AG10803 (cell line): ENCODE measurements around the gene RIN3.

Experiments
- DNase-seq: peaks from one replicate; pipeline ENCODE4 v3.0.0; 2010; ENCODE audit warnings: low read depth
- H3K4me3 ChIP-seq: 2 replicates; pipeline ENCODE4 v1.5.1; 2011; ENCODE audit warnings: mild to moderate bottlenecking, low read length, control low read depth
- TF ChIP-seq, protein P1 (sequence below): conservative IDR thresholded peaks from 2 replicates; pipeline ENCODE4 v1.5.1; 2011; ENCODE audit warnings: mild to moderate bottlenecking, low read length, control low read depth, inconsistent platforms

Gene RIN3

DNA sequence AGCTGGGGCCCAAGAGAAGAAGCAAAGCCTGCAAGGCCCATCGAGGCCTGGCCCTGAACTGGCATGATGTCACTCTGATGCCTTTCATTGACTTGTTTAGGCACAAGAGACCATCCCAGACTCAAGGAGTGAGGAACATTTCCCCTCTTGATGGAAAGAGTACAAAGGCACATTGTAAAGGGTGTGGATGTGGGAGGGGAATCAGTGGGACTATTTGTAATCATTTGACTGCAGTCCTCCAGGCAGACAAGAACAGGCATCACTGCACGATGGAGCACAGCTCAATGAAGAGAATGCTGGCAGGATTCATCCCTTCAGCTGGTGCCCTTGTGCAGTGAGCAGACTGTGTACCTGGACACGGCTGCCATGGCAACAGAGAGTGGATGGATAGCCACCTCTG is 147.0 kb downstream of the RIN3 start:
- DNase-seq: no peak
- no peak overlapping the region for H3K4me3 ChIP-seq

DNA sequence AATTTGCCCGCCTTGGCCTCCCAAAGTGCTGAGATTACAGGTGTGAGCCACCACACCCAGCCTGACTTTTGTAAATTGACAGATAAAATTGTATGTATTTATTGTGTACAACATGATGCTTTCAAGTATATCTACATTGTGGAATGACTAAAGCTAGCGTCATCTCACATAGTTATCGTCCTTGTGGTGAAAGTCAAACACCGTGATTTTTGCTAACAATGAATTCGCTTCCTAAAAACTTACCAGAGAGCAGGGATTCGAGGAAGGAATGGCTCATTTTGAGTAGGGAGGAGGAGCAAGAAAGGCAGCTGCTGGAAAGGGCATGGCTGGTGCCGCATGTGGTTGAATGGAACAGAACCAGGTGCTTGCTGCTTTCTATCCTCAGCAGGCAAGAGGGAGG is 149.5 kb downstream of the RIN3 start:
- peak; percentile 26 for DNase-seq
- TF ChIP-seq, protein P1, sequence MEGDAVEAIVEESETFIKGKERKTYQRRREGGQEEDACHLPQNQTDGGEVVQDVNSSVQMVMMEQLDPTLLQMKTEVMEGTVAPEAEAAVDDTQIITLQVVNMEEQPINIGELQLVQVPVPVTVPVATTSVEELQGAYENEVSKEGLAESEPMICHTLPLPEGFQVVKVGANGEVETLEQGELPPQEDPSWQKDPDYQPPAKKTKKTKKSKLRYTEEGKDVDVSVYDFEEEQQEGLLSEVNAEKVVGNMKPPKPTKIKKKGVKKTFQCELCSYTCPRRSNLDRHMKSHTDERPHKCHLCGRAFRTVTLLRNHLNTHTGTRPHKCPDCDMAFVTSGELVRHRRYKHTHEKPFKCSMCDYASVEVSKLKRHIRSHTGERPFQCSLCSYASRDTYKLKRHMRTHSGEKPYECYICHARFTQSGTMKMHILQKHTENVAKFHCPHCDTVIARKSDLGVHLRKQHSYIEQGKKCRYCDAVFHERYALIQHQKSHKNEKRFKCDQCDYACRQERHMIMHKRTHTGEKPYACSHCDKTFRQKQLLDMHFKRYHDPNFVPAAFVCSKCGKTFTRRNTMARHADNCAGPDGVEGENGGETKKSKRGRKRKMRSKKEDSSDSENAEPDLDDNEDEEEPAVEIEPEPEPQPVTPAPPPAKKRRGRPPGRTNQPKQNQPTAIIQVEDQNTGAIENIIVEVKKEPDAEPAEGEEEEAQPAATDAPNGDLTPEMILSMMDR: no peak
- H3K4me3 ChIP-seq: no peak overlapping the region

More for the DNA sequence above, 147.0 kb downstream of the RIN3 start:
- TF ChIP-seq, protein P1: no peak

DNA sequence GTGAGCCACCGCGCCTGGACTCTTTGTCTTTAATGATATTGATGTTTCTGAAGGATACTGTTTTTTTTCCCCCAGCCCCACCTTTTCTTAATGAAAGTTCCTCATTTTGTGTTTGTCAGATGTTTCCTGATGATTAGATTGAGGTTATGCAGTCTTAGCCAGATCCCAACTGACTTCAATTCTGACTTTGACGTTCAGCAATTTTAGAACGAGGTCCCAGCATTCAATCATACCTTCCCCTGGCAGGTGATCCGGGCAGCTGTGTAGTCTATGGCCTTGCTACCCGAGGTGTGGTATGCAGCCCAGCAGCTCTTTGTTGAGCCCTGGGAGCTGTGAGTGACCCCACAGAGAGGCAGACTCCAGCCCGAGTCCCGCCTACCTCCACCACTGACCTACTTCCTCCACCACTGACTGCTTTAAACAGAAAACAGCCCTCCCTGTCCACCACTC is 152.1 kb downstream of the RIN3 start:
- TF ChIP-seq, protein P1: no peak
- no peak for DNase-seq
- H3K4me3 ChIP-seq: no peak overlapping the region

DNA sequence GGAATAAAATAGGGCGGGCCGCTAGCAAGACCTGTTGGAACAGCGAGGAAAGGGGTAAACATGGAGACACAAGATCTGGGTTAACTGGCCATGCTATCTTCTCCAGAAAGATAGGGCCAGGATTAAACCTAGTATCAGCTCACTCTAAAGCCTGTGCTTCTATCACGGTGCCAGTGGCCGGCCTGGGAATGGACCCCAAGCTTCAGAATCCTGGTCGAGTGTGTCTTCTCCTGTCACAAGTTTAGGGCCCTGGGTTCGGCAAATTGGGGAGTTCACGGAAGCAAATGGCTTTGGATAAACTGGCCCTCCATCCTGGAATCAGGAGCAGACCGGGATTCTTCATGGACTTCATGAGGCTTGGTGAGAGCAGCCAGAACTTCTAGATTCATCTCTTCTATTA is 152.7 kb downstream of the RIN3 start:
- no peak overlapping the region for H3K4me3 ChIP-seq
- DNase-seq: no peak
- TF ChIP-seq, protein P1: no peak

DNA sequence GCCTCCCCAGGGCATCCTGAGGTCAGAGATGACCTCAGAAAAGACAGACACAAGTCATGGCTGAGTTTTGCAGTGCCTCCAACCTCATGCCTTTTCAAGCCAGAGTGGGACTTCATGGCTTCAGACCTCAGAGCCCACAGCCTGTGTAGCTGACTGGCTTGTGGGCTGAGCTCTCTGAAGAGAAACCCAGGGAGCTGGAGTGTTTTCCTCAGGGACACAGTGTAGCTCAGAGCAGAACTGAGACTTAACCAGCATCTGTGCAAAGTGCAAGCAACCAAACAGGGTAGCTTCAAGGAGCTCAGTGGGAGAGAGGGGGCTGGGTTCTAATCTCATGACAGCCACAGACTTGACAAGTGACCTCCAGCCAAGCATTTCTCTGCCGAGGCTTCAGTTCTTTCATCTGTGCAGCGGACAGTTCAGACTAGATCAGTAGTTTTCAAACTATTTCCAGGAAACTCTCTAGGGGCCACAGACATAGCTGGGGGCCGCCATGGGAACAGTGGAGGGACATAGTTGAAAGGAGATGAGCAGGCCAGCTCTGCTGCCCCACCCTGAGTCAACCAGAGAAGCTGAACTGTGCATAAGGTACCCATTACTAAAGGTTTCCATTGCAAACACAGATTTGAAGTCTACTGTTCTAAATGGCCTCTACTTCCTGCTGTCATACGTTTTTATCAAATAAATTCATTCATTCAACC is 154.8 kb downstream of the RIN3 start:
- H3K4me3 ChIP-seq: no peak overlapping the region
- no peak for DNase-seq
- TF ChIP-seq, protein P1: no peak

DNA sequence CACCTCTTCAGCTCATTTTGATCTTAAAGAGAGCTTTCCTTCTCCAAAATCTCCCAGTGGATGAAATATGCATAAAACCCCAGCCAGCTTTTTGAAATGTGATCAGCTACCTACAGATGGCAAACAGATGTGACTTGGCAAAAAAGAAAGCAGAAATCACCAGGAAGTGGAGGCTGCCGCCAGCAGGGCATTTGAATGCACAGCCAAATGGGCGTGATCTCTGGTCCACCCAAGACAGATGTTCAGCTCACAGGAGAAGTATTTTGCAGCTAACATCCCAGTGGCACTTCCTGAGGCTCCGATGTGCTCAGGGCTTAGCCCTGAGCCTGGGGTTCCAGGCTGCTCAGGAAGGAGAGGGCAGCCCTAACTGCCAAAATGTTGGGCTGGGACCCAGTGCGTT is 156.6 kb downstream of the RIN3 start:
- peak; percentile 97 for DNase-seq
- H3K4me3 ChIP-seq: no peak overlapping the region
- TF ChIP-seq, protein P1: peak; percentile 54

DNA sequence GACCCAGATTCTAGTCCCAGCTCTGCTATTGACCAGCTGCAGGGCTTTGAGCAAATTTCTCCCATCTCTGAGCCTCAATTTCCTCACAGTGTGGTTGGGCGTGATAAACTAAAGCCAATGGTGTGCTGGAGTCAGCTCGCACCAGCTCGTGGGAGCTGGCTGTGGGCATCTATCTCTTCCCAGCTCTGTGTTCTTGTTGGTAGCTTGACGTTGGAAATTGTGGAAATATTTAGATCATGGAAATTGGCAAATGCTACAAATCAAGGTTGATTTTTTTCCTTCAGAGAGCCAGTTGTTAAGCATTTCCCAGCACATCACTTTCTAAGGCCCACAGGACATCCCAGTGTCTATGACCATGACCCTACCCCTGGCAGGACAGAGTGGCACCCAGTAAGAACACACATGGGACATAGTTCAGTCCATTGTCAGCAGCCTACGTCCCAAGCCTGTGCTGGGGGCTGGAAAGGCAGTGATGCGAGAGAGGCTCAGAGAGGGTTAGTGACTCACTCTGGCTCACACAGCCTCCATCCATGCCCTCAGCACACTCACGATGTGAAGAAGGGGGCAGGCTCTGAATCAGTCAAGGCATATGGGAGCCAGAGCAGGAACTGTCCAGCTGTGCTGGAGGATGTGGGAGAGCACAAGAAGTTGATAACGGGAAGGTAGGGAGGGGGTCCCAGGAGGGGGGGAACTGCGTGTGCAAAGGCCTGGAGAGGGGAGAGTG is 157.2 kb downstream of the RIN3 start:
- H3K4me3 ChIP-seq: no peak overlapping the region
- peak; percentile 49 for DNase-seq
- TF ChIP-seq, protein P1: no peak
